GM12891 (cell line): ENCODE data around the gene ACCSL.

Experiments
- PAX5 ChIP-seq: IDR thresholded peaks from 2 replicates; pipeline ENCODE4 v1.6.1; 2011; ENCODE audit warnings: low read length, moderate library complexity, mild to moderate bottlenecking; ENCODE audit not compliant: insufficient read depth, severe bottlenecking
- POLR2A ChIP-seq: IDR thresholded peaks from 2 replicates; pipeline ENCODE4 v1.6.1; 2011; ENCODE audit warnings: low read depth, low read length, control low read depth
- POLR2AphosphoS5 ChIP-seq: IDR thresholded peaks from 2 replicates; pipeline ENCODE4 v1.6.1; 2011; ENCODE audit warnings: low read depth, low read length, control low read depth
- SPI1 ChIP-seq: IDR thresholded peaks from 2 replicates; pipeline ENCODE4 v1.6.1; 2011; ENCODE audit warnings: low read depth, low read length, control low read depth
- TAF1 ChIP-seq: IDR thresholded peaks from 2 replicates; pipeline ENCODE4 v1.6.1; 2011; ENCODE audit warnings: low read depth, low read length, control low read depth

GRCh38 chr11:44033411-44033850 is 14.3 kb upstream of the ACCSL start:
- TF ChIP-seq POLR2A (no peak), TAF1 (no peak), SPI1 (no peak), POLR2AphosphoS5 (no peak), PAX5 (no peak)
